ENCODE measurements around the gene SLC35F6. TPM values are rescaled to one million over a fixed set of nuclear protein-coding genes. Genes with fewer than 3 reads are reported as not detected.

The SLC35F6 gene
- total RNA-seq, 3 donors from 2014 or later, result 32.8 to 57.3 (median 55.1) TPM

- H3K4me3 ChIP-seq, result no peak overlapping the region
- no peaks in the 10 kb centered on the region for H3K27me3 ChIP-seq
- intact Hi-C loops (cut with DNase I; ENCODE audit: low total_unique reads), result no loop called here
- H3K4me1 ChIP-seq, result no peaks in the 10 kb centered on the region
- H3K27ac ChIP-seq, result no peak overlapping the region
- no peaks in the 10 kb centered on the region for H3K9me3 ChIP-seq
- peaks cover 20% of the 10 kb centered on the region for H3K36me3 ChIP-seq
- no peak for DNase-seq (ENCODE audit: low spot score in 2 of 2)
- TF ChIP-seq POLR2A (IDR thresholded peaks at IDR 0.05), result no peak
Observed at GRCh38 chr2:26778507-26778906, 14.4 kb downstream of the SLC35F6 start.

- TF ChIP-seq CTCF (IDR thresholded peaks at IDR 0.05) (no peak), POLR2A (IDR thresholded peaks at IDR 0.05) (no peak), POLR2AphosphoS5 (IDR thresholded peaks at IDR 0.05) (no peak)
- no peaks in the 10 kb centered on the region for H3K27me3 ChIP-seq
- intact Hi-C loops (cut with DNase I; ENCODE audit: low total_unique reads), result no loop called here
- H3K4me1 ChIP-seq, result no peaks in the 10 kb centered on the region
- DNase-seq (ENCODE audit: low spot score in 2 of 2), result no peak
- peak overlapping the region in 1 of 2 donors; percentile 4 for H3K27ac ChIP-seq
- peaks cover 20% of the 10 kb centered on the region for H3K36me3 ChIP-seq
- no peak overlapping the region for H3K4me3 ChIP-seq
- H3K9me3 ChIP-seq, result no peaks in the 10 kb centered on the region
Observed at GRCh38 chr2:26780203-26780760, 16.2 kb downstream of the SLC35F6 start.

GRCh38 chr2:26782876-26783704, 19.0 kb downstream of the SLC35F6 start:
- Histone ChIP-seq H3K4me3 (no peak overlapping the region), H3K27me3 (no peaks in the 10 kb centered on the region), H3K27ac (no peak overlapping the region), H3K4me1 (peaks cover 0 to 3% of the 10 kb centered on the region in 2 donors), H3K36me3 (peaks cover 17% of the 10 kb centered on the region), H3K9me3 (no peaks in the 10 kb centered on the region)
- DNase-seq (ENCODE audit: low spot score in 2 of 2), result no peak
- intact Hi-C loops (cut with DNase I; ENCODE audit: low total_unique reads), result no loop called here
- TF ChIP-seq POLR2A (IDR thresholded peaks at IDR 0.05) (no peak), POLR2AphosphoS5 (IDR thresholded peaks at IDR 0.05) (no peak), CTCF (IDR thresholded peaks at IDR 0.05) (no peak)

GRCh38 chr2:26784570-26785234, 20.6 kb downstream of the SLC35F6 start:
- intact Hi-C loops (cut with DNase I; ENCODE audit: low total_unique reads), result no loop called here
- Histone ChIP-seq H3K4me1 (peaks cover 0 to 3% of the 10 kb centered on the region in 2 donors), H3K27ac (no peak overlapping the region), H3K4me3 (peak overlapping the region in 2 of 3 donors; percentile 77 to 79), H3K9me3 (no peaks in the 10 kb centered on the region), H3K27me3 (no peaks in the 10 kb centered on the region), H3K36me3 (peaks cover 5% of the 10 kb centered on the region)
- DNase-seq (ENCODE audit: low spot score in 2 of 2), result no peak
- no peak for TF ChIP-seq CTCF (IDR thresholded peaks at IDR 0.05)
- no peak for TF ChIP-seq POLR2AphosphoS5 (IDR thresholded peaks at IDR 0.05)
- no peak for TF ChIP-seq POLR2A (IDR thresholded peaks at IDR 0.05)

- peak; percentile 96 to 98 for DNase-seq (ENCODE audit: low spot score in 2 of 2)
- intact Hi-C loops (cut with DNase I; ENCODE audit: low total_unique reads), result no loop called here
- TF ChIP-seq POLR2A (IDR thresholded peaks at IDR 0.05) (no peak), CTCF (IDR thresholded peaks at IDR 0.05) (peak; percentile 31 to 52 (median 41)), POLR2AphosphoS5 (IDR thresholded peaks at IDR 0.05) (peak in 2 of 3 donors; percentile 73 to 79)
- H3K9me3 ChIP-seq, result no peaks in the 10 kb centered on the region
- peaks cover 4% of the 10 kb centered on the region for H3K36me3 ChIP-seq
- peak within 1 kb of the TSS; percentile 40 to 56 for H3K27ac ChIP-seq
- peaks cover 0 to 3% of the 10 kb centered on the region in 2 donors for H3K4me1 ChIP-seq
- no peaks in the 10 kb centered on the region for H3K27me3 ChIP-seq
- H3K4me3 ChIP-seq, result peak within 1 kb of the TSS; percentile 59 to 79 (median 77)
Observed at GRCh38 chr2:26785431-26786206, 21.5 kb downstream of the SLC35F6 start, which contains the start of gene CENPA. Gene CENPA, plus strand, starts transcription at chr2:26786056. Its CDS starts 141 bp downstream, at chr2:26786197.

All from breast epithelium (tissue), 4 donors.